PC-3 (cell line): ENCODE measurements around the gene CSH2. TPM values are rescaled to one million over a fixed set of nuclear protein-coding genes. Genes with fewer than 3 reads are reported as not detected.

Source experiments
- ATAC-seq: fragments of 200-7000 bp; cut with Tn5 transposase; 2 replicates; pipeline ENCODE4 v1.9.1; 2020; ENCODE audit warnings: mild to moderate bottlenecking, moderate library complexity
- BruUV-seq: library from RNA; stranded (reverse); fragments of 400-500 nt; replicated peaks from 2 replicates; lab custom pipeline; 2021; lab: Mats Ljungman, UMichigan
- CTCF ChIA-PET: fragments of 300-600 bp; sonication (Branson Sonifier 250); formaldehyde crosslinking; loops from one replicate; lab custom pipeline; 2022; ENCODE audit warnings: antibody characterized with exemption; lab: Charles Lee
- POLR2A ChIA-PET: fragments of 300-600 bp; sonication (Branson Sonifier 250); formaldehyde crosslinking; loops from one replicate; lab custom pipeline; 2022; ENCODE audit warnings: antibody characterized with exemption; ENCODE audit not compliant: unreplicated experiment; lab: Charles Lee
- DNase-seq: peaks from one replicate; pipeline ENCODE4 v3.0.0-alpha.2; 2015
- H2AFZ ChIP-seq: fragments of 300-600 bp; sonication (generic); 2 replicates; pipeline ENCODE4 v1.6.0; 2016; ENCODE audit warnings: antibody characterized with exemption, low read length
- H3F3A ChIP-seq: fragments of 300-600 bp; sonication (generic); one replicate; pipeline ENCODE4 v1.6.0; 2017; ENCODE audit warnings: antibody characterized with exemption, low read length, control low read depth, mild to moderate bottlenecking; ENCODE audit not compliant: unreplicated experiment
- H3K27ac ChIP-seq: fragments of 300-600 bp; sonication (generic); 2 replicates; pipeline ENCODE4 v1.5.1; 2016; ENCODE audit warnings: mild to moderate bottlenecking, low read length
- H3K27me3 ChIP-seq: fragments of 300-600 bp; sonication (generic); 2 replicates; pipeline ENCODE4 v1.6.1; 2016; ENCODE audit warnings: low read length, mixed read lengths
- H3K36me3 ChIP-seq: fragments of 300-600 bp; sonication (generic); 2 replicates; pipeline ENCODE4 v1.6.1; 2016; ENCODE audit warnings: low read depth, mixed run types, low read length, mixed read lengths
- H3K4me1 ChIP-seq: fragments of 300-600 bp; sonication (generic); 2 replicates; pipeline ENCODE4 v1.5.1; 2016; ENCODE audit warnings: low read length; ENCODE audit not compliant: insufficient read depth
- H3K4me2 ChIP-seq: fragments of 300-600 bp; sonication (generic); 2 replicates; pipeline ENCODE4 v1.6.0; 2016; ENCODE audit warnings: low read length
- H3K4me3 ChIP-seq: fragments of 300-600 bp; sonication (generic); 2 replicates; pipeline ENCODE4 v1.5.1; 2016; ENCODE audit warnings: mild to moderate bottlenecking, low read length, mixed read lengths
- H3K79me2 ChIP-seq: fragments of 300-600 bp; sonication (generic); 2 replicates; pipeline ENCODE4 v1.6.1; 2017; ENCODE audit warnings: low read length, mixed read lengths
- H3K9ac ChIP-seq: fragments of 300-600 bp; sonication (generic); 2 replicates; pipeline ENCODE4 v1.6.0; 2016; ENCODE audit warnings: mild to moderate bottlenecking, low read length
- H3K9me2 ChIP-seq: fragments of 300-600 bp; sonication (generic); replicated peaks from 2 replicates; pipeline ENCODE4 v1.6.1; 2016; ENCODE audit warnings: mixed run types, low read length, mixed read lengths
- H3K9me3 ChIP-seq: fragments of 300-600 bp; sonication (generic); 2 replicates; pipeline ENCODE4 v1.6.1; 2016; ENCODE audit warnings: low read length, mixed read lengths
- H4K20me1 ChIP-seq: fragments of 300-600 bp; sonication (generic); 2 replicates; pipeline ENCODE4 v1.6.1; 2016; ENCODE audit warnings: low read length, mixed read lengths
- EZH2 ChIP-seq: fragments of 300-600 bp; sonication (generic); IDR thresholded peaks from one replicate; pipeline ENCODE4 v1.6.1; 2017; ENCODE audit warnings: antibody characterized with exemption, mild to moderate bottlenecking, low read length; ENCODE audit not compliant: unreplicated experiment
- EZH2phosphoT487 ChIP-seq: fragments of 300-600 bp; sonication (generic); IDR thresholded peaks from 2 replicates; pipeline ENCODE4 v1.6.1; 2018; ENCODE audit warnings: mild to moderate bottlenecking, antibody characterized with exemption, low read length, borderline replicate concordance
- intact Hi-C: fragments of 100-400 bp; cut with micrococcal nuclease; formaldehyde crosslinking; loops from 2 replicates; pipeline ENCODE4 v1.9.0; 2023
- total RNA-seq: library from RNA; depleted of rRNA; stranded (reverse); fragments of >200 nt; gene quantifications from 2 replicates; pipeline ENCODE4 v1.2.3, GENCODE V29; 2014
- TF ChIP-seq, protein P1 (sequence below): fragments of 300-600 bp; sonication (generic); conservative IDR thresholded peaks from 2 replicates; pipeline ENCODE4 v1.5.1; 2017; ENCODE audit warnings: antibody characterized with exemption, low read depth, mild to moderate bottlenecking, low read length

The CSH2 gene
- total RNA-seq, 1 experiment from 2014 or later, result not detected

DNA sequence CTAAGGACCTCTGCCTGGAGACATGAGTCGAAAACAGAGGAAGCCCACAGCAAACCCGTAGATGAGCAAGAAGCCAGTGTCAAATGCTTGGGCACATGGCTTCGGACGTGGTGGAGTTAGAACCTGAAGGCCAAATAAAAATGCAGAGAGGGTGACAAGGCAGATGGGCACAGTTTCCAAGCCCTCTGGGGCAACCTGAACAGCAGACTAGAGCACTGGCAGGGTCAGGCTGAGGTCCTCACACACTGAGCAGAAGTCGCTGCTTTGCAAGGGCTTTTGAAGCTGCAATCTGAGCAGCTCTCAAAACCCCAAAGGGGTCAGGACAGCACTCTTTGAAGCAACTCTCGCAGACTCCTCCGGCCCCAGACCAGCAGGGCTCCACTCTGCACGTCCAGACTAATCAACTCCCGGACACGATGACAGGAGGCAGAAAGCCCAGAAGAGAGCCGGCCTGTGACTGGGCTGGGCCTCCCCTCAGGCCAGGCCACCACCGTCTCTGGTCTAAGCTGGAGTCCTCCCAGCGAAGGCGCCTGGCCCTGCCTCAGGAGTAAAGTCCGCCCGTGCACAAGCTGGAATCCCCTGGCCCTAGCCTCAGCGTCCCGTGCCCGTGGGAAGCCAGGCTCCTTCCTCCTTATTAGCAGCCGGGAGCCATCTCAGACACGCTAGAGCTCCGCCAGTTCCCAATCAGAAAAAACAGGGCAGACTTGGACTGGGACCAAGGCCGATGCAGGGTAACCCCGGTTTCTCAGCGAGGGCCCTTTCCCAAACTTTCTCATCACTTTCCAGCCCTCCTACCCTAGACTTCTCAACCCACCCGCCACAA lies 31.9 kb downstream of the CSH2 start:
- H3K4me3 ChIP-seq, result peak overlapping the region; percentile 88
- TF ChIP-seq, protein P1, sequence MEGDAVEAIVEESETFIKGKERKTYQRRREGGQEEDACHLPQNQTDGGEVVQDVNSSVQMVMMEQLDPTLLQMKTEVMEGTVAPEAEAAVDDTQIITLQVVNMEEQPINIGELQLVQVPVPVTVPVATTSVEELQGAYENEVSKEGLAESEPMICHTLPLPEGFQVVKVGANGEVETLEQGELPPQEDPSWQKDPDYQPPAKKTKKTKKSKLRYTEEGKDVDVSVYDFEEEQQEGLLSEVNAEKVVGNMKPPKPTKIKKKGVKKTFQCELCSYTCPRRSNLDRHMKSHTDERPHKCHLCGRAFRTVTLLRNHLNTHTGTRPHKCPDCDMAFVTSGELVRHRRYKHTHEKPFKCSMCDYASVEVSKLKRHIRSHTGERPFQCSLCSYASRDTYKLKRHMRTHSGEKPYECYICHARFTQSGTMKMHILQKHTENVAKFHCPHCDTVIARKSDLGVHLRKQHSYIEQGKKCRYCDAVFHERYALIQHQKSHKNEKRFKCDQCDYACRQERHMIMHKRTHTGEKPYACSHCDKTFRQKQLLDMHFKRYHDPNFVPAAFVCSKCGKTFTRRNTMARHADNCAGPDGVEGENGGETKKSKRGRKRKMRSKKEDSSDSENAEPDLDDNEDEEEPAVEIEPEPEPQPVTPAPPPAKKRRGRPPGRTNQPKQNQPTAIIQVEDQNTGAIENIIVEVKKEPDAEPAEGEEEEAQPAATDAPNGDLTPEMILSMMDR, result no peak
- TF ChIP-seq EZH2phosphoT487 (no peak), EZH2 (no peak)
- H4K20me1 ChIP-seq, result 0 out of 2 replicates have a peak, but pooled peaks cover 3% of the 10 kb centered on the region
- no peaks in the 10 kb centered on the region for H3F3A ChIP-seq
- no peaks in the 10 kb centered on the region for H3K9me3 ChIP-seq
- peaks cover 7% of the 10 kb centered on the region; the same call in 1 of the 2 replicates for H3K36me3 ChIP-seq
- H3K27me3 ChIP-seq, result no peaks in the 10 kb centered on the region
- peaks cover 57% of the 10 kb centered on the region for H3K79me2 ChIP-seq
- H3K9me2 ChIP-seq, result no peaks in the 10 kb centered on the region
- intact Hi-C loops, result no loop called here
- POLR2A ChIA-PET, result interaction anchor here (0.6 to 1.4 kb wide), 3 partner anchors 55 to 100 kb away, joined by 3 to 4 read pairs (median 3); partner anchors contain the start of gene CCDC47
- peak overlapping the region; percentile 86 for H3K9ac ChIP-seq
- CTCF ChIA-PET, result interaction anchor here (0.5 to 0.6 kb wide), 3 partner anchors 58 to 143 kb away, joined by 3 to 4 read pairs (median 3); no protein-coding TSS in a partner anchor
- BruUV-seq, result TSS peak; percentile 53
- DNase-seq, result peak; percentile 44
- peak overlapping the region; percentile 72 for H2AFZ ChIP-seq
- peak; percentile 21 for ATAC-seq
- peaks cover 33% of the 10 kb centered on the region for H3K4me1 ChIP-seq
- H3K4me2 ChIP-seq, result peak overlapping the region; percentile 95
- peak overlapping the region; percentile 11; the same call in 1 of the 2 replicates for H3K27ac ChIP-seq

DNA sequence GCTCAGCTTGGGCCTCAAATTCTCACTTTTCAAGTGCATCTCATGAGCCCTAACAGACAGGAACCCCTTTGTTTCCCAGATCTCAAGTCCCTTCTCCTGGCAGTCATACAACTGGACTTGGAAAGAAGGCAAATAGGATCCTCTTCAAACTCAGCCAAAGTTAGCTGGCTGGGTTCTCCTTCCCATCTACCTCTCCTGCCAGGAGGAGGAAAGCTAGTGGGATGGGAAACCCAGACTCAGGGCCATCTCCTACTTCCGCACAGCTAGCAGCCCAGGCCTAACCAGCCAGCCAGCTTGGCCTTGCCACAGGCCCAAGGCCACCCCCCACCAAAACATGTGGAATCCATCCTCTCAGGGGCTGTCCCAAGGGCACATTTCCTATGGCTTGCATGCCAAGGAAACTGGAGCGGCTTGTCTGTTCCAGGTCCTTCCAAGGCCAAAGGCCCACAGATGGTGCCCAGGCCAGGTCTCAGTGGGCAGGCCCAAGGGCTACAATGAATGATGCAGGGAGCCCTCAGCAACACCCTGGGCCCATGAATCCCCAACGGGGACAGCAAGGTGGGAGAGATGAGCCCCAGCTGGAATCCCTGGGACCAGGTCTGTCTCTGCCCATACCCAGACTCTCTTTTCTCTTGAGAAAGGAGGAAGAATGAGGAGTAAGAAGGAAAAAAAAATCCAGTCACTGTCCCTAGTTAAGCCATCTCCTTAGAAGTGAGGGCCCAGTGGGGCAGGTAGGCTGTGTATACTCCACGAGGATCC lies 32.7 kb downstream of the CSH2 start:
- ATAC-seq (no peak), DNase-seq (no peak)
- Histone ChIP-seq H2AFZ (no peak overlapping the region), H3K9ac (peak overlapping the region; percentile 86), H3K27ac (no peak overlapping the region), H3K36me3 (peaks cover 8% of the 10 kb centered on the region; the same call in 1 of the 2 replicates), H3K79me2 (peaks cover 58% of the 10 kb centered on the region), H3K27me3 (no peaks in the 10 kb centered on the region), H3F3A (no peaks in the 10 kb centered on the region), H4K20me1 (0 out of 2 replicates have a peak, but pooled peaks cover 3% of the 10 kb centered on the region), H3K4me1 (peaks cover 33% of the 10 kb centered on the region), H3K4me2 (peak overlapping the region; percentile 95), H3K4me3 (peak overlapping the region; percentile 88), H3K9me2 (no peaks in the 10 kb centered on the region), H3K9me3 (no peaks in the 10 kb centered on the region)
- CTCF ChIA-PET, result interaction anchor here (0.6 kb wide), 1 partner anchor 58 kb away, joined by 4 read pairs; no protein-coding TSS in a partner anchor
- TF ChIP-seq, protein P1, result no peak
- TF ChIP-seq EZH2phosphoT487, result no peak
- TF ChIP-seq EZH2, result no peak
- no TSS peak for BruUV-seq
- intact Hi-C loops, result no loop called here
- POLR2A ChIA-PET, result interaction anchor here (0.7 to 1.4 kb wide), 2 partner anchors 67 to 99 kb away, joined by 3 to 4 read pairs; partner anchors contain the start of gene CCDC47
